Esophagus squamous epithelium (tissue), 5 donors: ENCODE measurements around the gene RPL15. TPM values are rescaled to one million over a fixed set of nuclear protein-coding genes. Genes with fewer than 3 reads are reported as not detected.
A peak's percentile ranks its signal among the peaks of the same experiment; 100 is the strongest.

ENCODE experiments used
- DNase-seq: peaks from one replicate; lab custom pipeline; 2025; lab: John Stamatoyannopoulos, UW
- H3K27ac ChIP-seq, 4 donors: fragments of 200-600 bp; sonication (generic); one replicate each; pipeline ENCODE4 v1.5.1; 2016 to 2019; ENCODE audit warnings: mild to moderate bottlenecking in 1 of 4
- H3K27me3 ChIP-seq, 4 donors: fragments of 200-600 bp; sonication (generic); 1 replicate in 3 of 4; 2 replicates in 1 of 4; pipeline versions ENCODE4 v1.5.1 to v1.6.0; 2017 to 2021; ENCODE audit warnings: antibody characterized with exemption in 1 of 4
- H3K36me3 ChIP-seq, 3 donors: fragments of 200-600 bp; sonication (generic); one replicate each; pipeline ENCODE4 v1.5.1; 2016 to 2019
- H3K4me1 ChIP-seq, 3 donors: fragments of 200-600 bp; sonication (generic); one replicate each; pipeline ENCODE4 v1.5.1; 2017 to 2019
- H3K4me3 ChIP-seq, 4 donors: fragments of 200-600 bp; sonication (generic); 1 replicate in 3 of 4; 2 replicates in 1 of 4; pipeline ENCODE4 v1.5.1; 2016 to 2019; ENCODE audit warnings: mild to moderate bottlenecking in 2 of 4, moderate library complexity in 1 of 4
- H3K9me3 ChIP-seq, 3 donors: fragments of 200-600 bp; sonication (generic); one replicate each; pipeline ENCODE4 v1.5.1; 2016 to 2019
- POLR2A ChIP-seq, 4 donors: fragments of 450-650 bp; IDR thresholded peaks; one replicate each; pipeline ENCODE4 v1.6.1; 2017; ENCODE audit warnings: antibody characterized with exemption in 4 of 4, mild to moderate bottlenecking in 4 of 4, moderate library complexity in 3 of 4
- WGBS, 2 donors: methylation state at CpG; one replicate each; pipeline ENCODE4 v1.1.5; 2018; 5-methylcytosine and 5-hydroxymethylcytosine counted together
- intact Hi-C: fragments of 100-400 bp; cut with DNase I; formaldehyde crosslinking; loops from one replicate; pipeline ENCODE4 v1.15.0; 2022
- total RNA-seq, 4 donors: library from RNA; depleted of rRNA; stranded (reverse); fragments of >200 nt; gene quantifications; one replicate each; pipeline ENCODE4 v1.1.0, GENCODE V29; 2016
- TF ChIP-seq, protein P1 (sequence below), 6 experiments: fragments of 450-650 bp in 4 of 6; fragments of 200-600 bp in 2 of 6; sonication (generic) in 2 of 6; IDR thresholded peaks; one replicate each; pipeline ENCODE4 v1.5.1; 2016 to 2019; ENCODE audit warnings: antibody characterized with exemption in 6 of 6, mild to moderate bottlenecking in 4 of 6, moderate library complexity in 4 of 6
- donor health status: DM: yes; HTN: yes; CAD: no.

Gene RPL15
- total RNA-seq, 4 donors from 2014 or later = 1,560 to 3,130 (median 2,166) TPM

DNA sequence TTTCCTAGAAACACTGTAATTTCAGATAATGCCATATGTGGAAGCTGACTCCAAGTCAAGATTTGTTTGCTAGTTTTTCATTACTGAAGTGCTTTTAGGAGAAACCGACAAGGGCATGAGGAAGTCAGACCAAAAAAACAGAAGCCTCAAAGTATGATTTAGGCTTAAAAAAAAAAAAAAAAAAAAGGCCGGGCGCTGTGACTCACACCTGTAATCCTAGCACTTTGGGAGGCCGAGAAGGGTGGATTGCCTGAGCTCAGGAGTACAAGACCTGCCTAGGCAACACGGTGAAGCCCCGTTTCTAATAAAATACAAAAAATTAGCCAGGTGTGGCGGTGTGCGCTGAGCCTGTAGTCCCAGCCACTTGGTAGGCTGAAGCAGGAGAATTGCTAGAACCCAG lies 11.6 kb downstream of the RPL15 start:
- no peak for DNase-seq
- H3K4me3 ChIP-seq = no peak overlapping the region
- 18 to 47% methylated on average over 8 of the region's 8 CpGs for WGBS, 2 donors
- H3K36me3 ChIP-seq = peaks cover 0 to 8% (median 0%) of the 10 kb centered on the region in 3 donors
- H3K4me1 ChIP-seq = peaks cover 0 to 19% (median 4%) of the 10 kb centered on the region in 3 donors
- peak overlapping the region in 3 of 4 donors; percentile 34 to 53 (median 34) for H3K27ac ChIP-seq
- intact Hi-C loops = no loop called here
- TF ChIP-seq, protein P1, sequence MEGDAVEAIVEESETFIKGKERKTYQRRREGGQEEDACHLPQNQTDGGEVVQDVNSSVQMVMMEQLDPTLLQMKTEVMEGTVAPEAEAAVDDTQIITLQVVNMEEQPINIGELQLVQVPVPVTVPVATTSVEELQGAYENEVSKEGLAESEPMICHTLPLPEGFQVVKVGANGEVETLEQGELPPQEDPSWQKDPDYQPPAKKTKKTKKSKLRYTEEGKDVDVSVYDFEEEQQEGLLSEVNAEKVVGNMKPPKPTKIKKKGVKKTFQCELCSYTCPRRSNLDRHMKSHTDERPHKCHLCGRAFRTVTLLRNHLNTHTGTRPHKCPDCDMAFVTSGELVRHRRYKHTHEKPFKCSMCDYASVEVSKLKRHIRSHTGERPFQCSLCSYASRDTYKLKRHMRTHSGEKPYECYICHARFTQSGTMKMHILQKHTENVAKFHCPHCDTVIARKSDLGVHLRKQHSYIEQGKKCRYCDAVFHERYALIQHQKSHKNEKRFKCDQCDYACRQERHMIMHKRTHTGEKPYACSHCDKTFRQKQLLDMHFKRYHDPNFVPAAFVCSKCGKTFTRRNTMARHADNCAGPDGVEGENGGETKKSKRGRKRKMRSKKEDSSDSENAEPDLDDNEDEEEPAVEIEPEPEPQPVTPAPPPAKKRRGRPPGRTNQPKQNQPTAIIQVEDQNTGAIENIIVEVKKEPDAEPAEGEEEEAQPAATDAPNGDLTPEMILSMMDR (IDR thresholded peaks at IDR 0.05) = no peak
- TF ChIP-seq POLR2A (IDR thresholded peaks at IDR 0.05) = no peak
- no peaks in the 10 kb centered on the region for H3K9me3 ChIP-seq
- H3K27me3 ChIP-seq = no peaks in the 10 kb centered on the region

GRCh38 chr3:23931597-23931996 lies 14.7 kb downstream of the RPL15 start:
- no peak overlapping the region for H3K27ac ChIP-seq
- TF ChIP-seq POLR2A (IDR thresholded peaks at IDR 0.05) = no peak
- TF ChIP-seq, protein P1 (IDR thresholded peaks at IDR 0.05) = no peak
- no peaks in the 10 kb centered on the region for H3K27me3 ChIP-seq
- intact Hi-C loops = no loop called here
- no peak for DNase-seq
- H3K4me1 ChIP-seq = peaks cover 0 to 19% (median 4%) of the 10 kb centered on the region in 3 donors
- H3K36me3 ChIP-seq = no peaks in the 10 kb centered on the region
- H3K4me3 ChIP-seq = no peak overlapping the region
- H3K9me3 ChIP-seq = no peaks in the 10 kb centered on the region
- WGBS, 2 donors = 72 to 85% methylated on average over 3 of the region's 3 CpGs

DNA sequence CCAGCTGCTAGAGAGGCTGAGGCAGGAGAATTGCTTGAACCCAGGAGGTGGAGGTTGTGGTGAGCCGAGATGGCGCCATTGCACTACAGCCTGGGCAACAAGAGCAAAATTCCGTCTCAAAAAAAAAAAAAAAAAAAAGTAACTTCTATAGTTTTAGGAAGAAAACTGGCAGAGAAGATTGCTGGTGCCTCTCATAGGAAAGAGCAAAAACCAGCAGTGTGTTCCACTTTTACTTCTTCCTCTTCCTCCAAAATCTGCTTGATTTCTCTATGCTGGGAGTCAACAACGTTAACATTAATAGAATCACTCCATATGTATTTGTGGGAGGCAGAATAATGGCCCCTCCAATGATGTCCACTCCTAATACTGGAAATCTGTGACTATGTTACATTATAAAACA lies 15.6 kb downstream of the RPL15 start:
- WGBS, 2 donors = 71 to 86% methylated on average over 2 to 4 of the region's 4 CpGs
- no peaks in the 10 kb centered on the region for H3K36me3 ChIP-seq
- H3K9me3 ChIP-seq = no peaks in the 10 kb centered on the region
- intact Hi-C loops = no loop called here
- no peak overlapping the region for H3K4me3 ChIP-seq
- H3K27ac ChIP-seq = no peak overlapping the region
- no peak for TF ChIP-seq POLR2A (IDR thresholded peaks at IDR 0.05)
- TF ChIP-seq, protein P1 (IDR thresholded peaks at IDR 0.05) = no peak
- no peak for DNase-seq
- peaks cover 0 to 14% (median 3%) of the 10 kb centered on the region in 3 donors for H3K4me1 ChIP-seq
- no peaks in the 10 kb centered on the region for H3K27me3 ChIP-seq

DNA sequence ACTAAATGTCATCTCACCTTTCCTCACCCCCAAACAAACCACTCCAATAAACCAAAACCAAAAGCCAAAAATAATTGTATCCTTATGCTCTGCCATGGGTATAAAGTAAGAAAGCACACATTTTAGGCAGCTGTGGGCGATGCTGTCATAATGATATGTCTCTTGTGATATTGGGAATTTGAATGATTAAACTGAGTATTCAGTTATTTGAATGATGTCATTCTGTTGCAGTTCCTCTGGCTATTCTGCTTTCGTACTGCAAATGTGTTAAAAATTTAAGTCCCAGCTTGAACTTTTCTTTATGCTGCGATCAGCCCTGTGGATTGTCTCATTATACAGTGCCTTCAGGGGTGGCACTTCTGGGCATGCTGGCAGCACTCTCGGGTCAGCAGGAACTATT lies 17.3 kb downstream of the RPL15 start:
- no peak for DNase-seq
- intact Hi-C loops = no loop called here
- Histone ChIP-seq H3K9me3 (peaks cover 0 to 3% (median 0%) of the 10 kb centered on the region in 3 donors), H3K4me1 (no peaks in the 10 kb centered on the region), H3K27me3 (no peaks in the 10 kb centered on the region), H3K36me3 (no peaks in the 10 kb centered on the region), H3K27ac (no peak overlapping the region), H3K4me3 (no peak overlapping the region)
- WGBS, 2 donors = 62 to 80% methylated on average over 4 of the region's 4 CpGs
- no peak for TF ChIP-seq POLR2A (IDR thresholded peaks at IDR 0.05)
- TF ChIP-seq, protein P1 (IDR thresholded peaks at IDR 0.05) = no peak

DNA sequence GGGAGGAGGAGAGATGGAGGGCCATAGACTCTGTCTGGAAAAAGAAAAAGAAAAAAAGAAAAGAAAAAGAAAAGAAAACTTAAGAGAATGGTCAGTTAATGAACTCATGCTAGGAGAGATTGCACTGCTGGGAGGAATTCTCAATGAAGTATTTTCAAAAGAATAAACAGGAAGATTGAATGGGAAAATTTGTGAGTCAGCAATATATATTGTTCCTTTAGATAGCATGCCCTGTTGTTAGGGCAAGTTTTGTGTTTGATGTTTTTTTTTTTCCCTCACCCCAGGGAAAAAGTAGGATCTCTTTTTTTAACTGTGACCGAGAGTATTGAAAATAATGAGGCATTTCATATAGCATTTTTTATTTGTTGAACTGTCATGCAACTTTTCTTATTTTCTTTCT lies 20.4 kb downstream of the RPL15 start:
- H3K9me3 ChIP-seq = peaks cover 0 to 3% (median 0%) of the 10 kb centered on the region in 3 donors
- no peak overlapping the region for H3K4me3 ChIP-seq
- DNase-seq = no peak
- TF ChIP-seq POLR2A (IDR thresholded peaks at IDR 0.05) = no peak
- TF ChIP-seq, protein P1 (IDR thresholded peaks at IDR 0.05) = no peak
- intact Hi-C loops = no loop called here
- H3K27me3 ChIP-seq = no peaks in the 10 kb centered on the region
- H3K36me3 ChIP-seq = no peaks in the 10 kb centered on the region
- WGBS, 2 donors = 15 to 24% methylated on average over 1 of the region's 1 CpG
- no peaks in the 10 kb centered on the region for H3K4me1 ChIP-seq
- H3K27ac ChIP-seq = no peak overlapping the region
